Measurements from ENCODE around the gene DHRSX. TPM values are rescaled to one million over a fixed set of nuclear protein-coding genes. Genes with fewer than 3 reads are reported as not detected.

The DHRSX gene
- total and polyA plus RNA-seq, 2 of the 8 experiments (the other 6 are each of a cell fraction or from before 2014, with no cell fraction given) = 35.1 to 43.4 TPM

GRCh38 chrX:2401590-2402360 lies 99.0 kb downstream of the DHRSX start:
- Histone ChIP-seq H2BK20ac (ENCODE audit: low read length) (peak overlapping the region; percentile 83; the same call in 1 of the 2 replicates), H3K14ac (ENCODE audit: insufficient read length) (no peak overlapping the region), H2BK5ac (ENCODE audit: low read depth, low read length) (0 out of 2 replicates have a peak overlapping the region, but pooled peaks have one; percentile 6), H3K79me1 (ENCODE audit: low read depth, low read length) (peaks cover 4% of the 10 kb centered on the region), H3K4me3 (ENCODE audit: extremely low read depth in 1 of 4, insufficient read depth in 2 of 4, low read depth in 3 of 4, low read length in 4 of 4) (no peak overlapping the region), H4K5ac (ENCODE audit: insufficient read length, low read depth, low read length) (no peak overlapping the region), H4K91ac (replicated peaks; ENCODE audit: insufficient read length, low read length) (no peak overlapping the region), H2AK5ac (ENCODE audit: low read depth, low read length) (0 out of 2 replicates have a peak overlapping the region, but pooled peaks have one; percentile 0), H3K79me2 (ENCODE audit: control insufficient read depth in 1 of 2, insufficient read depth in 2 of 2, low read length in 2 of 2) (peaks cover 0 to 6% of the 10 kb centered on the region in 2 experiments; a peak in 1 of 4 replicates), H2BK12ac (ENCODE audit: low read depth, low read length) (0 out of 2 replicates have a peak overlapping the region, but pooled peaks have one; percentile 6), H3K9me3 (ENCODE audit: insufficient read depth in 2 of 2, low read depth in 1 of 2, low read length in 1 of 2) (peaks cover 1% of the 10 kb centered on the region in 2 experiments; a peak in 2 of 4 replicates), H3K27me3 (replicated peaks in 1 of 4; ENCODE audit: control insufficient read depth in 3 of 4, extremely low read depth in 1 of 4, insufficient read depth in 3 of 4, low read length in 3 of 4) (no peaks in the 10 kb centered on the region), H3K18ac (ENCODE audit: extremely low read depth, low read length) (0 out of 2 replicates have a peak overlapping the region, but pooled peaks have one; percentile 4), H3K4ac (replicated peaks; ENCODE audit: insufficient read length, low read depth, low read length) (no peak overlapping the region), H3K9ac (replicated peaks in 1 of 4; ENCODE audit: extremely low read depth in 1 of 4, low read depth in 3 of 4, low read length in 3 of 4) (no peak overlapping the region; a peak in 1 of 7 replicates), H3K56ac (replicated peaks; ENCODE audit: insufficient read length, low read depth, low read length) (no peak overlapping the region), H2BK15ac (ENCODE audit: low read length) (no peak overlapping the region), H2BK120ac (replicated peaks; ENCODE audit: low read depth, low read length) (no peak overlapping the region), H3K4me2 (ENCODE audit: insufficient read depth in 1 of 2, low read depth in 2 of 2, low read length in 2 of 2) (no peak overlapping the region), H2AFZ (ENCODE audit: low read length) (no peak overlapping the region), H3K23me2 (ENCODE audit: low read depth, low read length) (no peaks in the 10 kb centered on the region), H4K20me1 (replicated peaks in 1 of 2; ENCODE audit: control insufficient read depth in 1 of 2, insufficient read depth in 2 of 2, low read length in 2 of 2) (no peaks in the 10 kb centered on the region), H3K27ac (ENCODE audit: low read depth, low read length) (no peak overlapping the region), H4K8ac (ENCODE audit: extremely low read depth, insufficient read depth, low read length) (no peak overlapping the region), H3K36me3 (ENCODE audit: control insufficient read depth in 2 of 4, insufficient read depth in 4 of 4, low read length in 3 of 4) (peaks cover 0 to 6% (median under 1%) of the 10 kb centered on the region in 4 experiments; a peak in 5 of 8 replicates), H3K23ac (ENCODE audit: insufficient read length) (no peak overlapping the region), H3K4me1 (replicated peaks in 1 of 4; ENCODE audit: control insufficient read depth in 3 of 4, insufficient read depth in 4 of 4, low read length in 3 of 4) (peaks cover 4 to 9% (median 6%) of the 10 kb centered on the region in 4 experiments; a peak in 6 of 7 replicates)
- ChIA-PET CTCF (ENCODE audit: partially characterized antibody) (no interaction called here), POLR2A (ENCODE audit: partially characterized antibody) (no interaction called here)
- TF ChIP-seq SUZ12 (IDR thresholded peaks at IDR 0.05; ENCODE audit: low read length) = no peak
- FAIRE-seq (no peak), DNase-seq (ENCODE audit: low read depth in 1 of 2, low spot score in 2 of 2) (no peak)
- 77% methylated on average over 21 of the region's 21 CpGs; no CpG with 5 or more reads in 1 of the 2 experiments for WGBS, 2 experiments (ENCODE audit: extremely low coverage in 1 of 2, insufficient coverage in 1 of 2, insufficient read length in 1 of 2, insufficient replicate concordance in 2 of 2, low coverage in 1 of 2, low lambda C conversion rate in 2 of 2, missing lambda C conversion rate in 1 of 2)
